Fibroblast of the aortic adventitia (primary cell): ENCODE measurements around the gene CHCHD4. TPM values are rescaled to one million over a fixed set of nuclear protein-coding genes. Genes with fewer than 3 reads are reported as not detected.
"Not testable (repeated sequence)": the region's sequence is repeated elsewhere in the genome, so short reads cannot be mapped to it uniquely, and the experiment has no call there.

Source experiments
- DNase-seq: peaks from one replicate; pipeline ENCODE4 v3.0.0-alpha.2; 2010; ENCODE audit warnings: low read depth
- H3K4me3 ChIP-seq: 2 replicates; pipeline ENCODE4 v1.5.1; 2011; ENCODE audit warnings: low read depth, mild to moderate bottlenecking, control low read depth, low read length, moderate library complexity
- total RNA-seq: library from RNA; depleted of rRNA; stranded (reverse); fragments of >200 nt; gene quantifications from 2 replicates; pipeline ENCODE4 v1.2.3, GENCODE V29; 2012; ENCODE audit warnings: low replicate concordance
- TF ChIP-seq, protein P1 (sequence below): IDR thresholded peaks from 2 replicates; pipeline ENCODE4 v1.5.1; 2011; ENCODE audit warnings: mild to moderate bottlenecking, low read length, control low read depth, inconsistent platforms; ENCODE audit not compliant: insufficient read depth

The CHCHD4 gene
- total RNA-seq, 1 donor, result 12.7 TPM

DNA sequence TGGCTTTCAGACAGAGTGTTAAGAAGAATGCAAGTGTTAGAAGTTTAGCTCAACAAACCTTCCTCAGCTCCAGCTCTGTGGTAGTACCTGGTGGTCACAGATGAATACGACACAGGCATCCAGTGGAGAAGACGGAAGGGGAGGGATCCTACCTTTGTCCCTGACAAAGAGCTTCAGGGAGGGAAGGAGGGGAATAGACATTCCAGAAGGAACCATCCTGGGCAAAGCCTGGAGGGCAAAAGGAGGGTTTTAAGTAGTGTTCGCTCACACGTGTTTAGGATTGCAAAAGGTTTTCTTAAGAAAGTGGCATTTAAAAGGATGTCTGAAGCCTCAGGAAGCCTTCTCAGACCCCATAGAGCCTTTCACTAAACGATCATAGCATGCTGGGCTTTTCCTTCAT lies 2.8 kb downstream of the CHCHD4 start:
- no peak overlapping the region for H3K4me3 ChIP-seq
- TF ChIP-seq, protein P1, sequence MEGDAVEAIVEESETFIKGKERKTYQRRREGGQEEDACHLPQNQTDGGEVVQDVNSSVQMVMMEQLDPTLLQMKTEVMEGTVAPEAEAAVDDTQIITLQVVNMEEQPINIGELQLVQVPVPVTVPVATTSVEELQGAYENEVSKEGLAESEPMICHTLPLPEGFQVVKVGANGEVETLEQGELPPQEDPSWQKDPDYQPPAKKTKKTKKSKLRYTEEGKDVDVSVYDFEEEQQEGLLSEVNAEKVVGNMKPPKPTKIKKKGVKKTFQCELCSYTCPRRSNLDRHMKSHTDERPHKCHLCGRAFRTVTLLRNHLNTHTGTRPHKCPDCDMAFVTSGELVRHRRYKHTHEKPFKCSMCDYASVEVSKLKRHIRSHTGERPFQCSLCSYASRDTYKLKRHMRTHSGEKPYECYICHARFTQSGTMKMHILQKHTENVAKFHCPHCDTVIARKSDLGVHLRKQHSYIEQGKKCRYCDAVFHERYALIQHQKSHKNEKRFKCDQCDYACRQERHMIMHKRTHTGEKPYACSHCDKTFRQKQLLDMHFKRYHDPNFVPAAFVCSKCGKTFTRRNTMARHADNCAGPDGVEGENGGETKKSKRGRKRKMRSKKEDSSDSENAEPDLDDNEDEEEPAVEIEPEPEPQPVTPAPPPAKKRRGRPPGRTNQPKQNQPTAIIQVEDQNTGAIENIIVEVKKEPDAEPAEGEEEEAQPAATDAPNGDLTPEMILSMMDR, result no peak
- no peak for DNase-seq

DNA sequence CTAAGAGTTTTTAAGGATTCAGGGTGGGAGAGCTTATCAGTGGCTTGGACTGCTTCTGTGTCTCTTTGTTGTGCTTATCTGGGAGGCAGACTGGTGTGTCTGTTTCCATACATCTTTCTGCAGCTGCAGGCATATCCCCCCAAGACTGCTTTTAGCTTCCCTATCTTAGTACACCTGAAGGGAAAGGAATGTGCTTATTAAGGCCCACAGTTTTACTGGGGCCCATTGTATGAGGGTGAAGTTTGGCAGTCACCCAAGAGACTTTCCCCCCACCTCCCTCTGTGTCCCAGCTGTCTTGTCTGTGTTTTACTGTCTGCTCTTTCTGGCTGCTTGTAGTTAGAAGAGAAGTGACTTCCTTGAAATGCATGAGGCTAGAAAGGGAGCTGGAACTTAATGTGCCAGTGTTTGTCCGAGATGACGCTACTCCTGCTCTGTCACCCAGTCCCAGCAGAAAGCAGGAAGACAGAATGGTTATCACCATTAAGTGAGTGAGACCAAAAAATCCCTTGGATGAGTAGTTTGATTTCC lies 3.7 kb downstream of the CHCHD4 start:
- H3K4me3 ChIP-seq, result not testable (repeated sequence)

DNA sequence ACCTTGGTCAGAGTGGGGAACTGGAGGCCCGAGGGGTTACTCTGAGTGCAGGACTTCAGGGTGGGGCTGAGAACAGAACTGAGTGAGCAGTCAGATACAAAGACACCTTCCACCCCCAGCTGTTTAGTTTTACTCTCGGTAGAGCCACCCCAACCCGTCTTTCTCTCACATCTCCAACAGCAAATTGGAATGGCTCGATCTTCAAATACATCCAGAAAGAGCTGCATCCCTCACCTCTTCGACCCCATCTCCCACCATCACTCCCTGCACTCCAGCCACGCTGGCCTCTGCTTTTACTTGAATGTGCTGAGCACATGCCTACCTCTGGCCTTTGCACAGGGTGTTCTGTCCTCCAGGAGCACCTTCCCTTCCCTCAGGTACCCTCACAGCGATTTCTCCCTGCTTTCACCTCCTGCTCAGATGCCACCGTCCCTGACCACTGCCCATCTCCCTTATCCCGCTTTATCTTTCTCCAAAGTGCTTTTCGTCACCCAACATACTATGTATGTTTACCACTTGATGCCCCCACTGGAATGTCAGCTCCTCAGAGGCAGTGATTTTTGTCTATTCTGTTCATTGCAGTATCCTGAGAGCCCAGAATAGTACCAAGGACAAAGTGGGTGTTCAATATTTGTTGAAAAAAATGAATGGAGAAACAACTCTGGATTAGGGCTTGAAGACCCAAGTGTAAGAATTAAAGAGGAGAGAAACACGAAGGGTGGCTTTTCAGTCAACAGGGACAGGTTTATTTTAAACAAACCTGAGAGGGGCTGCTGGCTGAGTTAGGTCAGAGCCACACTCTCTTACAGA lies 4.4 kb downstream of the CHCHD4 start:
- no peak overlapping the region for H3K4me3 ChIP-seq
- TF ChIP-seq, protein P1, result no peak
- DNase-seq, result no peak

More for the DNA sequence above, 3.7 kb downstream of the CHCHD4 start:
- not testable (repeated sequence) for DNase-seq

DNA sequence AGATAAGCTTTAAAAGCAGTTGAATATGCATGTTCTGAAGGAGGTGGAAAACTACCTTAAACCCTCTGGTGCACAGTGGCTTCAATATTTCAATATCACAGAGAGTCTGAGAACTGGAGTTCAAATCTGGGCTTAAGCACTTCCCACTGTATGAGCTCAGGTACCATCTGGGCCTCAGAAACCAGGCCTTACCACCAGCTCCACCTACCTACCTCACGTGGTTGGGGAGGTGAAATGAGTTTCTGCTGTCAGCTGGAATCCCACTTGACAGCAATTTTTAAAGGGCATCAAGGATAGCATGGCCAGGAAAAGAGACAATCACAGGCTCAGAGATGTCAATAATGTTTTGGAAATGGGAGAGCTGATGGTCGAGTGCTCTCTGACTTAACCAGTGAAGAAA lies 5.0 kb downstream of the CHCHD4 start:
- TF ChIP-seq, protein P1, result no peak
- no peak for DNase-seq
- H3K4me3 ChIP-seq, result no peak overlapping the region

DNA sequence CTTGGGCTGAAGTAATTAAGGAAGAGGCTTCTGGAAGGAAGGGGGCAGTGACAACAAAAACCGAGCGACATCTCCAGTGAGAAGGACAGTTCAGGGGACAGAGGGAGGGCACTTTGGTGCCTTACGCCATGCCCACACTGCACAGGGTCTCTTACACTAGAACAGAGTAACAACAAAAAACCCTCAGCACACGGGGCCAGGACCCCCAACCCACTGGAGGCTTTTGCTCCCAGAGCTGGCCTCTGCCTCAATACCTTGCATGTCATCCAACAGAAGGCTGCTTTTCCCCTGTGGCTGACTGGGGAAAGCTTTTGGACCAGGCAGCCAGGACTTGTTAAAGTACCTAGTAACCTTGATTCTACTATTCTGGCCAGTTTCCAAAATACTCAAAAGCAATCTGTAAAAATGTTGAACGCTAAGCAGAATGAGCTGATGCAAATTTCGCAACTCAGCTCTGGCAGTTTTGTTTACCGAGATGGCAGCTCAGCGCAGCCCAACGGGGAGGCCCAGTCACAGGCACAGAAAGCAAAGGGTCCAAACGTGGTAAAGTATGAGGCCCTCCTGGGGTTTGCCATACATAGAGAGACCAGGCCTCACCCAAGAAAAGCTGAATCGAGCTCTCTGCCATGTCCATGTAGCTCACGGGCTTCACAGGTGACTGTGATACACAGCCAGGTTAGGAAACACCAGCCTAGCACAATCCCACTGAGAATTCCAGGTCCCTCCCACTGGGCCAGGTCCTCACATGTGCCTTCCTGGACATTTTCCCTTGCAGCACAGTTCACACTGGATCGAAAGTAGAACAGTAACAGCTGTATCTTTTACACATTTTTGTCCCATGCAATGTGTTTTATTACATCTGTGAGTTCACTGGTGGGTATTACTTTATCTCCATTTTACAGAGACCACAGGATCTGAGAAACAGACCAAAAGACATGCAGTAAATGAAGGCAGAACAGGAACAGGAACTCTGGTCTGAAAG lies 6.0 kb downstream of the CHCHD4 start:
- TF ChIP-seq, protein P1, result no peak
- peak; percentile 52 for DNase-seq
- H3K4me3 ChIP-seq, result no peak overlapping the region

DNA sequence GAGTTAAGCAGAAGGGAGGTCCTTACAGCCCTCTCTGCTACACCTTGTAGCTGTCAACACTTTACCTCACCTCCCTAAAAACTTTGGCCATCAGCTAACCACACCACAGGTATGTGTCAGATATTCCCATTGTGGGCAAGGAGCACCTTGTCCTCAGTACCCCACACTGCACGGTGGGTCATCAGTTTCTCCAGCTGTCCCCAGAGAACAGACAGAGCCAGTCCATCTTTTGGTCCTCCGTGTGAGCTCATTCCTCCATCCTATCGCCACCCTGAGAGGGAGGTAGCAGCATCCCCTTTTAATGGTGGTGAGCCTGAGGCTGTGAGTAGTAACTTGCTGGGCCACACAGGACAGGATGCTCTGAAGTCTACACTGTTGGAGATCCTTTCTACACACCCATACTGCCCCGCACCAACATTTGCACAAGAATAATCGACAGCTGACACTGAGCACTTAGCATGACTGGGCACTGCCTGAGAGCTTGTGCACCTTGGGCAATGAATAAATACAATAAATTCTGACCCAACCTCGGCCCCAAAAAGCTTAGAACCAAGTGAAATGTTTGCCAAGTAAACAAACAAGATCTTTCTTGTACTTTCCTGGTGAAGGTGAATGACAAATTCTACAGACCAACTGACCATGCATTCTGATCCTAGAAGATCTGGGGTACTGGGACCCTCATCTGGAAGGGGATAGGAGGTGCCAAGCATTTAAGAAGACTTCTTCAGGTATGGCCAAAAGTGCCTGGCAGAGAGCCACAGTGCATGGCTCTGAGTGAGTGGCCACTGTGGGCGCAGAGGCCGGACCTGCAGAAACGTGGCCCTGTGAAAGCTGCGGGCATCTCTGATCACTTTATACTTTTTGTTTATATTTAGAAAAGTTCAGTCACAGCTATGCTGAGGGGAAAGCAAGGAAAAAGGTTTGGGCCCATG lies 6.9 kb downstream of the CHCHD4 start:
- no peak overlapping the region for H3K4me3 ChIP-seq
- no peak for DNase-seq
- TF ChIP-seq, protein P1, result no peak
